GM21619 (cell line): ENCODE data around the gene LRRC73.
"Not testable (repeated sequence)": the region's sequence is repeated elsewhere in the genome, so short reads cannot be mapped to it uniquely, and the experiment has no call there.

Source experiments
- ATAC-seq: cut with Tn5 transposase; IDR thresholded peaks from one replicate; pipeline ENCODE4 v1.9.1; 2021; ENCODE audit not compliant: unreplicated experiment

LRRC73 gene

DNA sequence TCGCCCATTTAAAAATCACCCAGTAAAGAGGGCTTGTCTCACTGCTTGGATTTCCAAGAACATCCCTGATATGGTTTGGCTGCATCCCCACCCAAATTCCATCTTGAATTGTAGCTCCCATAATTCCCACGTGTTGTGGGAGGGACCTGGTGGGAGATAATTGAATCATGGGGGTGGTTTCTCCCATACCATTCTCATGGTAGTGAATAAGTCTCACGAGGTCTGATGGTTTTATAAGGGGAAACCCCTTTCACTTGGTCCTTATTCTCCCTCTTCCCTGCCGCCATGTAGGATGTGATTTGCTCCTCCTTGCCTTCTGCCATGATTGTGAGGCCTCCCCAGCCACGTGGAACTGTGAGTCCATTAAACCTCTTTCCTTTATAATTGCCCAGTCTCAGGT is 42.9 kb downstream of the LRRC73 start:
- not testable (repeated sequence) for ATAC-seq

DNA sequence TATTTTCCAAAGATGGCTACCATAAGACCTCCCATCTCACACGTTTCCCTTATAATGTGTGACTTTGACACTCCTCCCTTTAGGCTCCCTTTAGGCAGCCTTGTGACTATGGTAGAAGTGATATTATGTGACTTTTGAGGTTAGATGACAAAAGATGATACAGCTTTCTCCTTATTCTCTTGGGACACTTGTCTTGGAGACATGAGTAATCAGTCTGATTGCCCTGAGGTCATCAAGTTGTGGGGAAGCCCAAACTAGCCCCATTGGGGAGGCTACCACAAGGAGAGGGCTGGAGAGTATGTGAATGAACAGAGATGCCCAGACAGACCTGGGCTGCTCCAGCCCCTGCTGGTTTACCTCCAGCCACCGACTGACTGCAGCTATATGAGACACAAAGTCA is 44.2 kb downstream of the LRRC73 start:
- no peak for ATAC-seq

DNA sequence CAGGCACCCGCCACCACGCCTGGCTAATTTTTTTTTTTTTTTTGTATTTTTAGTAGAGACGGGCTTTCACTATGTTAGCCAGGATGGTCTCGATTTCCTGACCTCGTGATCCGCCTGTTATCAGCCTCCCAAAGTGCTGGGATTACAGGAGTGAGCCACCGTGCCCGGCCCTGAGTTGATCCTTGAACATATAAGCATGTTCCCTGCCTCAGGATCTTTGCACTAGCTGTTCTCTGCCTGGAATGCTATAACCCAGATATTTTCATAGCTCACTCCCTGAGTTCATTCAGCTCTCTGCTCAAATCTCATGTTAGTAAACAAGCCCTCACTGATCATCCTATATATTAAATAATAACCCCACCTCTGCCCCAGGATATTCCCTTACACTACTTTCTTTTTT is 45.8 kb downstream of the LRRC73 start:
- ATAC-seq: no peak

DNA sequence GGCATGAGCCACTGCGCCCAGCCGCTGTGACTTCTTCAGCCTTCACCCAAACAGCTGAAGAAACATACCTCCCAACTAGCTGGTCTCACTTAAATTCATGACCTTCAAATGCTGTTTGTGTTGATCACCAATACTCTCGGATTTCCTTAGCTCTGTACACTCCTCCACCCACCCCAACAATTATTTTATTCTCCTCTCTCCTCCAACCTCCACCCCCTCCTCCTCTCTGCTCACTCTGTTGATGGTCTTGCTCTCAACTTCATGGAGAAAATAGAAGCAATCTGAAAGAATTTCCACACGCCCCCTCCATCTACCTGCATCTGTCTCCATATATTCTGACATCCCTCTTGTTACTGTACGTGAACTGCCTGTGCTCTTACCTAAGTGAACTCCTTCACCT is 48.2 kb downstream of the LRRC73 start:
- ATAC-seq: no peak

DNA sequence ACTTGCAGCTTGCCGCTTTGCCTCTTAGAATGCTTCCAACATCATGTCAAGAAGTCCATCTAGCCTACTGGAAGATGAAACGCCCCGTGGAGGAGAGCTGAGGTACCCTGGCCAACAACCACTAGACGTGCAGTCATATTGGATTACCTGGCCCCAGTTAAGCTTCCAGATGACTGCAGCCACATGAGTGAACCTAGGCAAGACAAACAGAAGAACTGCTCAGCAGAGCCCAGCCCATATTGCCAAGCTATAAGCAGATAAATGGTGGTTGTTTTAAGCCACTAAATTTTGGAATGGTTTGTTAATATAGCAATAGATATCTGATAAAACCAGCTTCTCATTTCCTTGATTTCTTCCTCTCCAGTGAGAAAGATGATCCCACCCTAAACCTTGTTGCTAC is 50.1 kb downstream of the LRRC73 start:
- no peak for ATAC-seq

DNA sequence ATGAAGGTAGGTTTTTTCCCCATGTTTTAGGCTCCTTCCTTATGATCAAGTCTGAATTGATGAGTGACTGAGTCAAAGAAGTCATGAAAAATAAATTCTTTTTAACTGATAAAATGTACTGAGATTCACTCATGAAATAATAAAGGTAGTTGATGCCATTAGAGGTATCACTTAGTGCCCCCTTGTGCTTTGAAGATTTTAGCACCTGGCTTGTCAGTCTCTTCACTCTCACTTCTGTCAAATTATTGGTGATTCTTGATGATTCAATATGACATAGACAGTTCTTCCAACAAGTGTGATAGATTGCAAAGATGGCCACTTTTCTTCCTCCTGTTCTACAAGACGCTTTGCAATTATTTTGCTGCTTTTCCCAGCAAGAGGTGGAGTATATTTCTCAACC is 50.6 kb downstream of the LRRC73 start:
- ATAC-seq: no peak

GRCh38 chr6:43458154-43458553 is 52.0 kb downstream of the LRRC73 start:
- not testable (repeated sequence) for ATAC-seq

DNA sequence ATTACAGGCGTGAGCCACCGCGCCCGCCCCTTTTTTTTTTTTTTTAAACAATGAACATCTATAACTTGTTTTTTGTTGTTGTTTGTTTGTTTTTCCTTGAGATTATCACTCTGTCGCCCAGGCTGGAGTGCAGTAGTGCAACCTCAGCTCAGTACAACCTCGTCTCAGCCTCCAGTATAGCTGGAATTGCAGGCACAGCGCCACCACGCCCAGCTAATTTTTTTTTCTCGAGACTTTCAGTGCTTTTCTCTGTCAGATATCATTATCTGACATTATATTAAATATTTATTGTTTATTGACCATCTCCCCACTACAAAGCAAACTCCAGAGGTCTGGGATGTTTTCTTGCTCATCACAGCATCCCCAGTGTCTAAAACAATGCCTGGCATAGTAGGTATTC is 52.5 kb downstream of the LRRC73 start:
- no peak for ATAC-seq
